SKM-1 (cell line): ENCODE data around the gene AKAP6.

Experiments used
- DNase-seq: peaks from one replicate; lab custom pipeline; 2025; ENCODE audit not compliant: unreplicated experiment; lab: John Stamatoyannopoulos, UW

The AKAP6 gene

DNA sequence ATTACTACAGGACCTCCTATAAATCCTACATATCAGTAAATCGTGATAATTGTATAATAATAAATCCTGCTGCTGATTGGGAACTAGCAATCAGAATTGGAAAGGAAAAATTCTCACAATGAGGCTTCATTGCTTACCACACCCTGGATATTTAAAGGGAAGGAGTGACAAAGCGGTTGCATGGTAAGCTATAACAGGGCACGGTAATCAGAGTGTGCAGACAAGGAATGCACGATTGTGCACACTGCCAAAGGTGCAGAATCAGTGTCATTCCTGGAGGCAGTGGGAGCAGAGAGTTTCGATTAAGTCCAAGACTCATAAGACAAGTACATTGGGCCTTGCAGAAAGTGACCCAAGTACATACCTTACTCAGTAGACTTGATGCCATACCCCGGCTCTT, 332.1 kb downstream of the AKAP6 start:
- no peak for DNase-seq

- DNase-seq = no peak
Measured at GRCh38 chr14:32662211-32662610, 333.1 kb downstream of the AKAP6 start.

DNA sequence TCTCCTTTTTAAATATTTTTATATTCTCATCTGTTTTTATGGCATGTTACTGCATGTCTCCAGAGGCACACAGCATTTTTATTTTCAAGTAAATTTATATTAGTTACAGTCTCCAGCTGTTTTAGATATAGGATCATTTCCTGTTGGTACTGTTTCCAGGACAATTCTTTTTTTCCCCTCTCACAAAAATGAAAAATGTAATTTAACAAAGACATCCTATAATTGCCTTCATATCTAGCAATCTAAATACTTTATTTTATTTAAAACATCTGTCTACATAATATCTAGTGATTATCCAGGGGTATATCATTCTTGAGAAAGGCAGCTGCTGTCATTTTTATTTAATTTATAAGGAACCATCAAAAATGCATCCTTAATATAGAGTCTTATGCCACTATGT, 337.2 kb downstream of the AKAP6 start:
- no peak for DNase-seq

- no peak for DNase-seq
Measured at GRCh38 chr14:32667287-32667686, 338.2 kb downstream of the AKAP6 start.

DNA sequence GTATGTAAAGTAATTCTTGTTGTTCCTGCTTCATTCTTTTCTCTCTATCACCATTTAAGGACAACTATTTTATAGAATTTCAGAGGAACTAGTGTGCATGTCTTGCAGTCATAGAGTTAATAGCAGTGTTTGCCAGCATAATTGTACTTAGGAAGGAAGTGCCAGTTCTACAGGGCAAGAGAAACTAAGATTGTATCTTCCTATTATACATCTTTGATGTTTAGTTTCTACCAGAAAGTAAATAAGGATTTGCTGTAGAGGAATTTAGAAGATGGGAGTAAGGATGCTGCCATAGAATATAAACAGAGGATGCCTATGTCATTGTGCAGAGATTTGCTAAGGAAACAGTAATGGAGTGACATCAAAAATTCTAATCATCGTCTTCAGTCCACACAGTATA, 338.7 kb downstream of the AKAP6 start:
- DNase-seq = no peak

DNA sequence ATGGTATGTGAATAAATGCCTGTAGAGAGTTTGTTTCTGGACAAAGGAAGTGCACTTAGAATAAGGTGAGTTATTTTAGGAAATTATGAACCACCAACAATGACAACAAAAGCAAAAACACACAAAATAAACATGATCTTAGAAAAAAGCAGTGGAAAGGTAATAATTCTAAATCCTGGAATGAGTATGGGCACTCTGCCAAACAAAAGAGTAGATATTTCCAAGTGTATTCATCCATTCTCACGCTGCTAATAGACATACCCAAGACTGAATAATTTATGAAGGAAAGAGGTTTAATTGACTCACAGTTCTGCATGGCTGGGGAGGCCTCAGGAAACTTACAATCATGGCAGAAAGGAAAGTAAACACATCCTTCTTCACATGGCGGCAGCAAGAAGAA, 340.3 kb downstream of the AKAP6 start:
- DNase-seq = no peak

- no peak for DNase-seq
Measured at GRCh38 chr14:32675433-32675832, 346.3 kb downstream of the AKAP6 start.

GRCh38 chr14:32677129-32677780, 348.2 kb downstream of the AKAP6 start:
- no peak for DNase-seq

DNA sequence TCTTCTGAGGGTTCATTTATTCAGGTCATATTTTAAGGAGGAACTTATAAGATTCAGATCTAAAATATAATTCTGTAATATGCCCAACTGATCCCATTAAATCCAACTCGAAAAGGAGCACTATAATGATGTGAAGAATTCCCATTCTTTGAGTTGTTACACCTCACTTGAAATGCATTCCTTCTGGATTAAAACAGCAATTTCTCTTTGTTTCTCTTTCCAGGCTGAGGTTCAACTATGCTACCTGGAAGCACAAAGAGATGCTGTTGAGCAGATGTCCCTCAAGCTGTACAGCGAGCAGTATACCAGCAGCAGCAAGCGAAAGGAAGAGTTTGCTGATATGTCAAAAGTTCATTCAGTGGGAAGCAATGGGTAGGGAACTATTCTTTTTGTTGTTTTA, 349.0 kb downstream of the AKAP6 start:
- DNase-seq = no peak

GRCh38 chr14:32679927-32680612, 351.0 kb downstream of the AKAP6 start:
- no peak for DNase-seq

DNA sequence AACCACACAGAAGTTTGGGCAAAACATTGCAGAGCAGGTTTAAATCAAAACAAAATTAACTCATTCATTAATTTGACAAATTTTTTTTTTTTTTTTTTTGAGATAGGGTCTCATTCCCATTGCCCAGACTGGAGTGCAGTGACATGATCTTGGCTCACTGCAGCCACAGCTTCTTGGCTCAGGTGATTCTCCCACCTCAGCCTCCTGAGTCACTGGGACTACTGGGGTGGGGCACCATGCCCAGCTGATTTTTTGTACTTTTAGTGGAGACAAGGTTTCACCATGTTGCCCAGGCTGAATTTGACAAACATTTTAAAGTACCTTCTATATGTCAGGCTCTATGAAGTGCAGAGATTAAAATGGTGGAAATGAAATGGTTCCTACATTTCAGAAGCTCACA, 352.5 kb downstream of the AKAP6 start:
- DNase-seq = no peak

DNA sequence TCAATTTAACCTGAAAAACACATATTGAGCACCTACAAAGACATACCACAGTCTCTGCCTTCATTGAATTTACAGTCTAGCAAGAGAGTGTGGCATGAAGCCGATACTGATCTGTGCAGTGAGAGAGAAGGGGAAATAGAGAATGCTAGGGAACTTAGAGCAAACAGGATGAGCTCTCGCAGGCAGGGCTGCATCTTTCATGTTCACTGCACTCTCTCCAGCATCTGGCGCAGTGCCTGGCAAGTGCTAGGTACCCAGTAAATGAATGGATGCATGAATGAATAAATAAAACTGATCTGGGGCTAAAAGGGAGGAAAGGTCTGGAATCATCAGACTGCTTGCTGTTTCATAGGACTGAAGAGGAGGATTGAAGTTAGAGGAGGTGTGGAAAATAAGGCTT, 353.1 kb downstream of the AKAP6 start:
- DNase-seq = no peak

GRCh38 chr14:32683679-32684078, 354.6 kb downstream of the AKAP6 start:
- DNase-seq = no peak

GRCh38 chr14:32688941-32689340, 359.8 kb downstream of the AKAP6 start:
- no peak for DNase-seq

- no peak for DNase-seq
Measured at GRCh38 chr14:32692441-32692840, 363.3 kb downstream of the AKAP6 start.

GRCh38 chr14:32693114-32693513, 364.0 kb downstream of the AKAP6 start:
- DNase-seq = no peak

GRCh38 chr14:32694795-32695449, 365.8 kb downstream of the AKAP6 start:
- no peak for DNase-seq

DNA sequence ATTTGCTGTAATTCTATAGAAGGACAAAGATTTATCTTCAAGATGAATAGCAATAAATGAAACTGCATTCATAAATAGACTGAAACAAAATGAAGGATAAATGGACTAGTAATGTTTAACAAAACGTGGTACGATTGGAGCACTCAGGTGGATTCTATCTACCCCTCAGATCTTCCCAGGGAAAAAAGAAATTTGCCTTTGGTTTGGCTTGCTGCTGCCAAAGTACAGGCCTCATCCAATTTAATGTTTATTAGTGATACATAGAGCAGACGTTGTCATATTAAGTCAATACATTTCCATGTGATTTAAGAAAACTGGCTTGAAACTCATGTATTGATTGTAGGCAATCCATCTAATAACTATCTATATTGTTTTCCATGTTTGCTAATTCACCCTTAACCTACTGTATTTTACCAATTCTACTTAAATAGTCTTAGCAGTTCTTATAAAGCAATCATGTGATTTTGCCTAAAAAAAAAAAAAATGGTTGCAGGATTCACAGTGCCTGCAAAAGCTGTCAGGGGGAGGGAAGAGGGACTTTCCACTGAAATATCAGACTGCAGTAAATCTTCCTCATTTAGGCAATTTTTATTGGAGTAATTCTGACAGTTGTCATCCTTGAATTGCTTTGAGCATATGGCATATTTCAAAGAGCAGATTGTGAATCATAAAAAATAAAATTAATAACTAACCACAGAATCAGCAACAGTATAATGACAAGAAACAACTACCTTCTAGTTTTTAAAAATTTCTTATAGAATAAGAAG, 367.4 kb downstream of the AKAP6 start:
- DNase-seq = no peak

DNA sequence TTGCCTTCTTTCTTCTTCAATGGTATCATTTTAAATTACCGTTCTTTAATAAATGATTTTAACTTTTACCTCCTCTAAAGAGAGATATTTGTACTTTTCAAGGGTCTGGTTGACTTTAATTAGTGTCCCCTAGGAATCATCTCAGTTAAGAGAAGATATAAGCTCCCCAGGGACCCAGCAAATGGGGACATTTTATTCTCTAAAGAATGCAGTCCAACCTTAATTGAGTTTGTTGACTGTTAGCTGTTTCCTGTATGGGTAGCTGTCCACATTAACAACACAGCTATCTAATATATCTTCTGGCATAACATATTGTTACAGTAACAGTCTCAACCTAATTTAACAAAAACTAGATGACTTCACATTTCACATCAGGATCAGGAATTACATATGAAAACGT, 368.0 kb downstream of the AKAP6 start:
- DNase-seq = no peak

GRCh38 chr14:32697704-32698103, 368.6 kb downstream of the AKAP6 start:
- DNase-seq = no peak

- DNase-seq = no peak
Measured at GRCh38 chr14:32698831-32699230, 369.7 kb downstream of the AKAP6 start.

- no peak for DNase-seq
Measured at GRCh38 chr14:32701475-32701874, 372.4 kb downstream of the AKAP6 start.
